ENCODE data around the gene MAGED4.
A peak's percentile ranks its signal among the peaks of the same experiment; 100 is the strongest.
"Not testable (repeated sequence)": the region's sequence is repeated elsewhere in the genome, so short reads cannot be mapped to it uniquely, and the experiment has no call there.

Gene MAGED4

DNA sequence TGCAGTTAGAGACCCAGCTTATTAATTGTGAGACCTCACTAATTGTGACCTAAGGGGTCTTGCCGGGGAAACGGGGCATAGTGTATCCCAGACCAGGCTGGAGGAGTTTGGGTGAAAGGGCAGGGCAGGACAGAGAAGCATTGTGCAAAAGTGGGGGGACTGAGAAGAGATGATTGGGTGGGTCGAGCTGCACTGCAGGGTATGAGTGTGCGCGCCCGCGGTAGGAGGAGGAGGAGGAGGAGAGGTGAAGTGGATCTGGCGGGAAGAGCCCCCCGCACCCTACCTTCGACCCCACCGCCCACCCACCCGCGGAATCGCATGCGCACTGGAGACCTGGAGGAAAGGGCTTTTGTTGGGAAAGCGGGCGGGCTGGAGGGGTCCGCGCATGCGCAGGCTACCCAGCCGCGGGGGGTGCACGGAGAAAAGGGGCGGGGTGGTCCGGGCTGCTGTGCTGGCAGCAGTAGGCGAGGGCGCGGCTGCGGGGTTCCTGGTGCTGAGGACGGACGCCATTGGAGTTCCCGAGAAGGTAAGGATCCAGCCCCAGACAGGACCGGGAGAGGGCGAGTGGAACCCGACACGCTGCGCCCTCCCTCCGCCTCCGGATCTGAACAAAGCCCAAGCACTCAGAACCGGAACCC, at the start of gene MAGED4:
Gene MAGED4, plus strand, starts transcription at position 449 of the 638 bp plus-strand sequence. CDS start 1,035 bp downstream, outside the sequence.
- not testable (repeated sequence) for H3K27me3 ChIP-seq (ENCODE audit: insufficient read depth, poor library complexity, severe bottlenecking); H3K4me1 ChIP-seq (ENCODE audit: insufficient read depth, poor library complexity, severe bottlenecking); H3K36me3 ChIP-seq (ENCODE audit: low read depth); H3K27ac ChIP-seq (ENCODE audit: poor library complexity, severe bottlenecking); H3K9me3 ChIP-seq (ENCODE audit: severe bottlenecking); DNase-seq (ENCODE audit: low spot score); H3K4me3 ChIP-seq (ENCODE audit: severe bottlenecking)
- ATAC-seq (ENCODE audit: low read depth): peak; percentile 90

GRCh38 chrX:52138830-52139544, 45.7 kb upstream of the MAGED4 start:
- DNase-seq (ENCODE audit: low spot score): no peak
- no peaks in the 10 kb centered on the region for H3K4me1 ChIP-seq (ENCODE audit: insufficient read depth, poor library complexity, severe bottlenecking)
- no peak for ATAC-seq (ENCODE audit: low read depth)
- H3K36me3 ChIP-seq (ENCODE audit: low read depth): no peaks in the 10 kb centered on the region
- TF ChIP-seq, protein P1, sequence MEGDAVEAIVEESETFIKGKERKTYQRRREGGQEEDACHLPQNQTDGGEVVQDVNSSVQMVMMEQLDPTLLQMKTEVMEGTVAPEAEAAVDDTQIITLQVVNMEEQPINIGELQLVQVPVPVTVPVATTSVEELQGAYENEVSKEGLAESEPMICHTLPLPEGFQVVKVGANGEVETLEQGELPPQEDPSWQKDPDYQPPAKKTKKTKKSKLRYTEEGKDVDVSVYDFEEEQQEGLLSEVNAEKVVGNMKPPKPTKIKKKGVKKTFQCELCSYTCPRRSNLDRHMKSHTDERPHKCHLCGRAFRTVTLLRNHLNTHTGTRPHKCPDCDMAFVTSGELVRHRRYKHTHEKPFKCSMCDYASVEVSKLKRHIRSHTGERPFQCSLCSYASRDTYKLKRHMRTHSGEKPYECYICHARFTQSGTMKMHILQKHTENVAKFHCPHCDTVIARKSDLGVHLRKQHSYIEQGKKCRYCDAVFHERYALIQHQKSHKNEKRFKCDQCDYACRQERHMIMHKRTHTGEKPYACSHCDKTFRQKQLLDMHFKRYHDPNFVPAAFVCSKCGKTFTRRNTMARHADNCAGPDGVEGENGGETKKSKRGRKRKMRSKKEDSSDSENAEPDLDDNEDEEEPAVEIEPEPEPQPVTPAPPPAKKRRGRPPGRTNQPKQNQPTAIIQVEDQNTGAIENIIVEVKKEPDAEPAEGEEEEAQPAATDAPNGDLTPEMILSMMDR (IDR thresholded peaks at IDR 0.05; ENCODE audit: poor library complexity, severe bottlenecking): no peak
- H3K27ac ChIP-seq (ENCODE audit: poor library complexity, severe bottlenecking): no peak overlapping the region
- no peaks in the 10 kb centered on the region for H3K27me3 ChIP-seq (ENCODE audit: insufficient read depth, poor library complexity, severe bottlenecking)
- no peak overlapping the region for H3K4me3 ChIP-seq (ENCODE audit: severe bottlenecking)
- H3K9me3 ChIP-seq (ENCODE audit: severe bottlenecking): no peaks in the 10 kb centered on the region

DNA sequence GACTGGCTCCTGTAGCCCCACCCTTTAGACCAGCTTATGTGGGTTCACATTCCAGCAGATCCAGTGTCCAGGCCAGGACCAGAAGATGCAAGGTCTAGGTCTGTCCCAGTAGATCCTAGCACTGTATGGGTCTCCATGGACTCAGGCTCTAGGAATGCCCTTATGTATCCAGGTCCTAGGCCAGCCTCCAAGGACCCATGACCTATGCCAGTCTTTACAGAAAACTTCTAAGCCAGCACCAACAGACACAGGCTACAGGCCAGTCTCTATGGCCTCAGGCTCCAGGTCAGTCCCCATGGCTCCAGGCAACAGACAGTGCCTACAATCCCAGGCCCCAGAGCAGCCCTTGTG, 45.2 kb upstream of the MAGED4 start:
- no peak for DNase-seq (ENCODE audit: low spot score)
- Histone ChIP-seq H3K36me3 (ENCODE audit: low read depth) (no peaks in the 10 kb centered on the region), H3K9me3 (ENCODE audit: severe bottlenecking) (no peaks in the 10 kb centered on the region), H3K27me3 (ENCODE audit: insufficient read depth, poor library complexity, severe bottlenecking) (no peaks in the 10 kb centered on the region), H3K4me3 (ENCODE audit: severe bottlenecking) (no peak overlapping the region), H3K4me1 (ENCODE audit: insufficient read depth, poor library complexity, severe bottlenecking) (no peaks in the 10 kb centered on the region), H3K27ac (ENCODE audit: poor library complexity, severe bottlenecking) (no peak overlapping the region)
- TF ChIP-seq, protein P1 (IDR thresholded peaks at IDR 0.05; ENCODE audit: poor library complexity, severe bottlenecking): no peak
- no peak for ATAC-seq (ENCODE audit: low read depth)

DNA sequence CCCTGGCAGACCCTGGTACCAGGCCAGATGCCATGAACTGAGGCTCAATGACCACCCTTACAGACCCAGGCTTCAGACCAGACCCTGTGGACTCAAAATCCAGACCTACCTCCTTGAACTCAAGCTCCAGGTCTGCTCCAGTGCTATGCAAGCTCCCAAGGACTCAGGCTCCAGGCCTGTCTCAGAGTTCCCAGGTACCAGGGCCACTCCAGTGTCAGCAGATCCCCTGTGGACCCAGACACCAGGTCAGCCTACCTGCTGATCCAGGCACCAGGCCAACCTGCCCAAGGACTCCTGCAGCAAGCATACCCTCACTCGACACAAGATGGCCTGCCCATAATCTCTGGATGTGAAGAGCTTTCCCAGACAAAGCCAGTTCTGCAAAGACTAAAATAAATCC, 44.7 kb upstream of the MAGED4 start:
- TF ChIP-seq, protein P1 (IDR thresholded peaks at IDR 0.05; ENCODE audit: poor library complexity, severe bottlenecking): no peak
- Histone ChIP-seq H3K9me3 (ENCODE audit: severe bottlenecking) (no peaks in the 10 kb centered on the region), H3K36me3 (ENCODE audit: low read depth) (no peaks in the 10 kb centered on the region), H3K4me1 (ENCODE audit: insufficient read depth, poor library complexity, severe bottlenecking) (no peaks in the 10 kb centered on the region), H3K27me3 (ENCODE audit: insufficient read depth, poor library complexity, severe bottlenecking) (no peaks in the 10 kb centered on the region), H3K4me3 (ENCODE audit: severe bottlenecking) (no peak overlapping the region), H3K27ac (ENCODE audit: poor library complexity, severe bottlenecking) (no peak overlapping the region)
- ATAC-seq (ENCODE audit: low read depth): no peak
- DNase-seq (ENCODE audit: low spot score): no peak

- H3K4me3 ChIP-seq (ENCODE audit: severe bottlenecking); H3K9me3 ChIP-seq (ENCODE audit: severe bottlenecking); H3K4me1 ChIP-seq (ENCODE audit: insufficient read depth, poor library complexity, severe bottlenecking); H3K27me3 ChIP-seq (ENCODE audit: insufficient read depth, poor library complexity, severe bottlenecking); H3K36me3 ChIP-seq (ENCODE audit: low read depth); H3K27ac ChIP-seq (ENCODE audit: poor library complexity, severe bottlenecking); ATAC-seq (ENCODE audit: low read depth); DNase-seq (ENCODE audit: low spot score): not testable (repeated sequence)
Observed at GRCh38 chrX:52150667-52151066, 34.0 kb upstream of the MAGED4 start.

DNA sequence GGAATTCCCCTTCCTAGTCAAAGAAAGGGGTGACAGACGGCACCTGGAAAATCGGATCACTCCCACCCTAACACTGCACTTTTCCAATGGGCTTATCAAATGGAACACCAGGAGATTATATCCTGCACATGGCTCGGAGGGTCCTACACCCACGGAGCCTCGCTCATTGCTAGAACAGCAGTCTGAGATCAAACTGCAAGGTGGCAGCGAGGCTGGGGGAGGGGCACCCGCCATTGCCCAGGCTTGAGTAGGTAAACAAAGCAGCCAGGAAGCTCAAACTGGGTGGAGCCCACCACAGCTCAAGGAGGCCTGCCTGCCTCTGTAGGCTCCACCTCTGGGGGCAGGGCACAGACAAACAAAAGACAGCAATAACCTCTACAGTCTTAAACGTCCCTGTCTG, 24.5 kb upstream of the MAGED4 start:
- not testable (repeated sequence) for H3K36me3 ChIP-seq (ENCODE audit: low read depth); H3K4me3 ChIP-seq (ENCODE audit: severe bottlenecking); H3K9me3 ChIP-seq (ENCODE audit: severe bottlenecking); H3K27ac ChIP-seq (ENCODE audit: poor library complexity, severe bottlenecking); ATAC-seq (ENCODE audit: low read depth); H3K27me3 ChIP-seq (ENCODE audit: insufficient read depth, poor library complexity, severe bottlenecking); H3K4me1 ChIP-seq (ENCODE audit: insufficient read depth, poor library complexity, severe bottlenecking); DNase-seq (ENCODE audit: low spot score)
